Heart left ventricle (tissue), 16 donors: ENCODE measurements around the gene PIK3C2B. TPM values are rescaled to one million over a fixed set of nuclear protein-coding genes. Genes with fewer than 3 reads are reported as not detected.

ENCODE experiments used
- ATAC-seq, 4 donors: fragments of 200-7000 bp; cut with Tn5 transposase; one replicate each; pipeline ENCODE4 v1.9.1; 2020 to 2022; ENCODE audit warnings: moderate library complexity in 4 of 4, mild to moderate bottlenecking in 3 of 4, moderate number of reproducible peaks in 1 of 4
- DNase-seq, 5 donors: peaks; one replicate each; pipeline ENCODE4 v3.0.0-alpha.2; 2020
- H3K27ac ChIP-seq, 12 donors: fragments of 200-600 bp; sonication (generic) in 4 of 12; one replicate each; pipeline versions ENCODE4 v1.5.0 to v1.8.0; 2016 to 2022; ENCODE audit warnings: mild to moderate bottlenecking in 2 of 12
- H3K27me3 ChIP-seq, 9 donors: fragments of 200-600 bp; sonication (generic) in 2 of 9; one replicate each; pipeline versions ENCODE4 v1.5.1 to v1.8.0; 2016 to 2022; ENCODE audit warnings: mild to moderate bottlenecking in 3 of 9
- H3K36me3 ChIP-seq, 9 donors: fragments of 200-600 bp; sonication (generic) in 2 of 9; one replicate each; pipeline versions ENCODE4 v1.5.0 to v1.8.0; 2018 to 2022; ENCODE audit warnings: mild to moderate bottlenecking in 2 of 9
- H3K4me1 ChIP-seq, 12 donors: fragments of 200-600 bp; sonication (generic) in 4 of 12; one replicate each; pipeline versions ENCODE4 v1.5.0 to v1.8.0; 2016 to 2022; ENCODE audit warnings: mild to moderate bottlenecking in 3 of 12
- H3K4me3 ChIP-seq, 12 donors: fragments of 200-600 bp; sonication (generic) in 4 of 12; one replicate each; pipeline versions ENCODE4 v1.5.0 to v1.8.0; 2017 to 2022; ENCODE audit warnings: mild to moderate bottlenecking in 9 of 12, moderate library complexity in 4 of 12
- H3K9me3 ChIP-seq, 12 donors: fragments of 200-600 bp; sonication (generic) in 4 of 12; one replicate each; pipeline versions ENCODE4 v1.5.0 to v1.8.0; 2016 to 2022; ENCODE audit warnings: mild to moderate bottlenecking in 1 of 12
- POLR2A ChIP-seq, 2 donors: fragments of 450-650 bp; IDR thresholded peaks; one replicate each; pipeline ENCODE4 v1.6.1; 2017; ENCODE audit warnings: antibody characterized with exemption in 2 of 2, mild to moderate bottlenecking in 2 of 2, moderate library complexity in 2 of 2
- WGBS, 4 donors: extraction: QIAGEN DNeasy Blood & Tissue Kit in 2 of 4; methylation state at CpG; one replicate each; pipeline versions ENCODE4 v1.1.5 to v1.1.7; 2013 to 2018; 5-methylcytosine and 5-hydroxymethylcytosine counted together
- intact Hi-C, 10 donors: fragments of 100-400 bp; cut with DNase I; formaldehyde crosslinking; loops; one replicate each; pipeline versions ENCODE4 v1.11.1 to v1.14.2; 2022
- polyA plus RNA-seq, 2 donors: library from polyadenylated mRNA; stranded (reverse); fragments of 200-250 nt; gene quantifications; one replicate each; pipeline ENCODE4 v1.2.3, GENCODE V29; 2013
- total RNA-seq, 9 donors: library from RNA; depleted of rRNA in 2 of 9; stranded (reverse); fragments of >200 nt in 2 of 9; fragmentation: NEBNext Ultra II Directional in 3 of 9; extraction: Animal tissue kit (Norgen Biotek cat#: 25700) in 3 of 9; gene quantifications; one replicate each; pipeline versions ENCODE4 v1.1.0 to v1.2.4, GENCODE V29; 2016 to 2023
- TF ChIP-seq, protein P1 (sequence below), 12 donors: fragments of 200-600 bp; sonication (generic) in 4 of 12; IDR thresholded peaks; one replicate each; pipeline versions ENCODE4 v1.5.0 to v1.8.0; 2018 to 2022; ENCODE audit warnings: antibody characterized with exemption in 12 of 12, mild to moderate bottlenecking in 5 of 12
- donor health status: ischemic (EF 13 %, LVEDD 7.1; RV severe dilation, severe dysfunction).
- donor health status: healthy with polysubstance abuse.
- donor health status: DM: no; HTN: yes; CAD: no.
- donor health status: DM: no; HTN: no; CAD: no.
- donor health status: ischemic (EF 25% LVEDD 6.9; RV normal size, moderate dysfunction).
- donor health status: ischemic (EF 25% LVEDD 5.7; RV mildly dilated, moderate dysfunction).
- donor health status: healthy.
- donor health status: DM: yes; HTN: yes; CAD: no.
- donor health status: ischemic (EF 35%, LVEDD 5.7; RV mildly dilated, moderate dysfunction).
- donor health status: nonischemic (EF 11% LVEDD 7.7; RV severe dilation, severe dysfunction).
- donor health status: DM: yes; HTN: yes; CAD: no.
- donor health status: PGD.
- donor health status: ischemic (EF 29% LVEDD 5.4; RV normal size, mild dysfunction).
- donor health status: nonischemic (EF 23%, LVEDD 6.1; RV moderate dilation, normal function).

PIK3C2B gene
- total and polyA plus RNA-seq, 11 donors: 9.2 to 42.5 (median 16.0) TPM

DNA sequence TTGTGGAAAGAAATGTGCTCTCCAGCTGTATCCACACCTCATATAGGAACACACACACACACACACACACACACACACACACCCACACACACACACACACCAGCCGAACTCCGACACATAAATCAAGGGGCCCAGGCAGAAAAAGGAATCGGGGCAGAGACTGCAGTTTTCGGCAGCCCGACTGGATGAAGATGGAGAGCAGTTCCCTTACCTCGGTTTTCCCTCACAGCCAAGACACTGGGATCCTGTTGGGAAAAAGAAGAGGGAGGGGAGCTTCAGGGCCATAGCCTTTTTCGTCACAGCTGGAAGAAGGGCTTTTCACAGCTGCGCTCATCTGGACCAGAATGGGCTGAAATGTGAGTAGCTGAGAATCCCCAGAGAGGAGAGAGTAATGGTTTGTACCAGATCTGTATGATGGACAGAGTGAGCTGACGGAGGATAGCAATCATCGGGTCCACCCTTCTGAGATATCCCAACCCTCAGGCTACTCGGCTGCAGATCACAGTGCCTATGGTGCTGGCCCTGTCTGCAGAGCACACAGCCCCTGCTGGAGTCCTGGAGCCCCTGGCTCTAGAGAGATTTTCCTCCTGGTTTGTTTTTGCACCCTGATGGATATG is 37.7 kb downstream of the PIK3C2B start:
- Histone ChIP-seq H3K4me3 (no peak overlapping the region), H3K27me3 (no peaks in the 10 kb centered on the region), H3K4me1 (peaks cover 0 to 86% (median 37%) of the 10 kb centered on the region in 12 donors), H3K9me3 (no peaks in the 10 kb centered on the region), H3K27ac (peak overlapping the region in 5 of 12 donors; percentile 11 to 41 (median 35)), H3K36me3 (peaks cover 0 to 85% (median 47%) of the 10 kb centered on the region in 9 donors)
- DNase-seq (peak in 4 of 5 donors; percentile 54 to 77 (median 61)), ATAC-seq (peak; percentile 43 to 77 (median 70))
- no peak for TF ChIP-seq POLR2A (IDR thresholded peaks at IDR 0.05)
- TF ChIP-seq, protein P1, sequence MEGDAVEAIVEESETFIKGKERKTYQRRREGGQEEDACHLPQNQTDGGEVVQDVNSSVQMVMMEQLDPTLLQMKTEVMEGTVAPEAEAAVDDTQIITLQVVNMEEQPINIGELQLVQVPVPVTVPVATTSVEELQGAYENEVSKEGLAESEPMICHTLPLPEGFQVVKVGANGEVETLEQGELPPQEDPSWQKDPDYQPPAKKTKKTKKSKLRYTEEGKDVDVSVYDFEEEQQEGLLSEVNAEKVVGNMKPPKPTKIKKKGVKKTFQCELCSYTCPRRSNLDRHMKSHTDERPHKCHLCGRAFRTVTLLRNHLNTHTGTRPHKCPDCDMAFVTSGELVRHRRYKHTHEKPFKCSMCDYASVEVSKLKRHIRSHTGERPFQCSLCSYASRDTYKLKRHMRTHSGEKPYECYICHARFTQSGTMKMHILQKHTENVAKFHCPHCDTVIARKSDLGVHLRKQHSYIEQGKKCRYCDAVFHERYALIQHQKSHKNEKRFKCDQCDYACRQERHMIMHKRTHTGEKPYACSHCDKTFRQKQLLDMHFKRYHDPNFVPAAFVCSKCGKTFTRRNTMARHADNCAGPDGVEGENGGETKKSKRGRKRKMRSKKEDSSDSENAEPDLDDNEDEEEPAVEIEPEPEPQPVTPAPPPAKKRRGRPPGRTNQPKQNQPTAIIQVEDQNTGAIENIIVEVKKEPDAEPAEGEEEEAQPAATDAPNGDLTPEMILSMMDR (IDR thresholded peaks at IDR 0.05): no peak
- WGBS, 4 donors: 51 to 70% (median 66%) methylated on average over 11 of the region's 11 CpGs
- intact Hi-C loops: no loop called here

DNA sequence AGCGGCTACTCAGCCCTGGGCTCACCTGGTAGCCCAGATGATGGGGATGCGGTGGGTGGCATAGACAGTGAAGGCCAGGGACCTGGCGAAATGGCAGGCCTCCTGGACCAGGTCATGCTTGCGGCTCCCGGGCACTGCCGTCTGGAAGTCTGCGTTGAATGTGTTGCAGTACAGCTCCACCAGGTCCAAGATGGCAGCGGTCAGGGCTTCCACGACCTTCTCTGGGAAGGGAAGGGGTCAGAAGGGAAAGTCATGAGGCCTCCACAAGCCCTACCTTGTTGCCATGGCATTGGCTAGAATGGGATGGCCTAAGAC is 38.8 kb downstream of the PIK3C2B start:
- WGBS, 4 donors: 96 to 98% (median 97%) methylated on average over 9 of the region's 9 CpGs
- ATAC-seq (no peak), DNase-seq (no peak)
- Histone ChIP-seq H3K4me3 (no peak overlapping the region), H3K36me3 (peaks cover 0 to 88% (median 48%) of the 10 kb centered on the region in 9 donors), H3K4me1 (peaks cover under 1 to 87% (median 41%) of the 10 kb centered on the region in 12 donors), H3K9me3 (no peaks in the 10 kb centered on the region), H3K27ac (peak overlapping the region in 3 of 12 donors; percentile 27 to 69 (median 30)), H3K27me3 (no peaks in the 10 kb centered on the region)
- intact Hi-C loops: no loop called here
- TF ChIP-seq POLR2A (IDR thresholded peaks at IDR 0.05): no peak
- TF ChIP-seq, protein P1 (IDR thresholded peaks at IDR 0.05): no peak

DNA sequence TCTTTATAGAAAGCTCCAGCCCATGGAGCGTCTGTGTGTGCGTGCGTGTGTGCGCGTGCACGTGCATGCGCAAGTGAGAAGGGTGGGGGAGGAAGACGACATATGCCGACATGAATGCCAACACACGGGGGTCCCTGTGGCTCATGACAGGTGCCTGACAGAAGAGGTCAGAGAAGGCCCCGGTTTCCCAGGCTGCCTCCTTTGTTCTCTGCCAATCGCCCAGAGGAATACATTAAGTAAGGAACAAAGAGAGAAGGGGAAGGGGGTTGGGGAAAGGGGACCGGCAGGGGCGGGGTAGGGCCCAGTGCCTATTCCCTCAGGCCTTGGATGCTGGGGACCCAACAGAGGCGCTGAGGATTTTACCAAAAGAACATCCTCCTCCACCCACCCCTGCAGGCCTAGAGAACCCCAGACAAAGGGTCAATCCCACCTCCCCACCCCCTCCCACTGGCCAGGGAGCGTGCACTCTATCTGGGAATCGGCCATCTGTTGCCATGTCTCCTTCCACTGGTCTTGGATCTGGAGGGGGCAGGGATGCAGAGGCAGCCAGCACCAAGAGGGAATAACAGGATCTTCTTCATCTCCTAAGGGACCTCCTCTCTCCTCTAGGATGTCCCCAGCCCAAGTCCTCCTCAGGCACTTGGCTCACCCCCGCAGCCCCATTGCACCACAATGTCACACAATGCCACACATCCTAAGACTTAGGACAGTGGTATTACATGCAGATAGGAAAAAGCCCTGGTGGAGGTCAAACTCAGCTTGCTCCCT is 39.4 kb downstream of the PIK3C2B start:
- H3K4me3 ChIP-seq: no peak overlapping the region
- intact Hi-C loops: no loop called here
- no peaks in the 10 kb centered on the region for H3K27me3 ChIP-seq
- DNase-seq (no peak), ATAC-seq (no peak)
- H3K4me1 ChIP-seq: peaks cover 2 to 87% (median 39%) of the 10 kb centered on the region in 12 donors
- peaks cover 0 to 86% (median 43%) of the 10 kb centered on the region in 9 donors for H3K36me3 ChIP-seq
- peak overlapping the region in 10 of 12 donors; percentile 2 to 95 (median 38) for H3K27ac ChIP-seq
- WGBS, 4 donors: 65 to 70% (median 67%) methylated on average over 16 to 18 of the region's 18 CpGs
- no peaks in the 10 kb centered on the region for H3K9me3 ChIP-seq
- TF ChIP-seq, protein P1 (IDR thresholded peaks at IDR 0.05): no peak
- no peak for TF ChIP-seq POLR2A (IDR thresholded peaks at IDR 0.05)

DNA sequence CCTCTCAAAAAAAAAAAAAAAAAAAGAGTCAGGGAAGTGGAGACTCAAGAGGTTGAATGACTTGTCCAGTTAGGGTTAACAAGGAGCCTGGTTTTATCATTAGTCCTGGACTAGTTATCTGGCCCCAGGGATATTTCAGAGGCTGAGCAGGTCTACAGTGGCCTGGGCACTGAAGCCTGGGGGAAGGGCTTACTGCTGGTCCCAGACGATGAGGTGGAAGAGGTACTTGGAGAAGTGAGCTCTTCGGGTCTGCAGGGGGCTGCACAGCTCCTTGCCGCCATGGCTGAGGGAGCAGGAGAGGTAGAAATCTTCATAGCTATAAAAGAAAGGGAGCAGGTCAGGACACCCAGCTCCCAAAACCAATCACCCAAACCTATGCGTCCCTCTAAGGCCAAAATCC is 40.1 kb downstream of the PIK3C2B start:
- TF ChIP-seq POLR2A (IDR thresholded peaks at IDR 0.05): no peak
- TF ChIP-seq, protein P1 (IDR thresholded peaks at IDR 0.05): no peak
- Histone ChIP-seq H3K36me3 (peaks cover 0 to 86% (median 37%) of the 10 kb centered on the region in 9 donors), H3K4me3 (no peak overlapping the region), H3K9me3 (no peaks in the 10 kb centered on the region), H3K27me3 (no peaks in the 10 kb centered on the region), H3K4me1 (peaks cover 2 to 87% (median 40%) of the 10 kb centered on the region in 12 donors), H3K27ac (peak overlapping the region in 10 of 12 donors; percentile 2 to 95 (median 38))
- intact Hi-C loops: no loop called here
- ATAC-seq (no peak), DNase-seq (no peak)
- WGBS, 4 donors: 73 to 82% (median 77%) methylated on average over 4 of the region's 4 CpGs
